ENCODE measurements around the gene MUC2. TPM values are rescaled to one million over a fixed set of nuclear protein-coding genes. Genes with fewer than 3 reads are reported as not detected.

MUC2 gene
- total and polyA plus RNA-seq, 2 of the 4 experiments (the other 2 are of a cell fraction) = not detected

DNA sequence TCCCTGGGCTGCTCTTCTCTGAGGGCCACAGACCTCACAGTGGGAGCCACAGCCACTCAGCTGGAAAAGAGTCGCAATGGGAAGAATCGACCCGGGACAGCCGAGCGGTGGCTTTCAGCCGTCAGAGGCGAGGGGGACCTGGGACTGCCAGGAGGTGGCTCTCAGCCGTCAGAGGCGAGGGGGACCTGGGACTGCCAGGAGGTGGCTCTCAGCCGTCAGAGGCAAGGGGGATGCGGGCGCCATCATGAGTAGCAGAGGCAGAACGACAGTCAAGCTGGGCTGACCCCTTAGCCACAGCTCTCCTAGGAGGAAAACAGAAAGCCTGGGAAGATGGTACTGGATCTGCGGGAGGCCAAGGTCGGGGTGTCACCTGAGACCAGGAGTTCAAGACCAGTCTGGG lies 14.9 kb upstream of the MUC2 start:
- no peaks in the 10 kb centered on the region for H3K79me1 ChIP-seq (ENCODE audit: low read depth in 1 of 2, low read length in 2 of 2)
- H2BK15ac ChIP-seq (ENCODE audit: low read depth, low read length) = no peak overlapping the region
- H3K14ac ChIP-seq (replicated peaks; ENCODE audit: low read depth, low read length) = no peak overlapping the region
- intact Hi-C loops (cut with micrococcal nuclease) = loop anchor here (10.0 kb wide), 1 partner anchor 215 kb away; the partner anchor contains the start of genes POLR2L and TSPAN4
- H3K27ac ChIP-seq (ENCODE audit: insufficient read depth, low read length) = no peak overlapping the region
- in situ Hi-C loops (cut with MboI; ENCODE audit: low sequenced_read_pairs) = no loop called here
- no peak overlapping the region for H3K23ac ChIP-seq (ENCODE audit: low read depth, low read length)
- H4K91ac ChIP-seq (ENCODE audit: insufficient read depth, low read depth, low read length) = no peak overlapping the region
- H4K5ac ChIP-seq (ENCODE audit: low read depth, low read length) = no peak overlapping the region
- no peak overlapping the region for H3K56ac ChIP-seq (ENCODE audit: extremely low read depth, insufficient read depth, low read length)
- H3K9ac ChIP-seq (ENCODE audit: low read depth, low read length) = no peak overlapping the region
- 60% methylated on average over 4 of the region's 15 CpGs; no CpG with 5 or more reads in 1 of the 2 experiments for WGBS, 2 experiments (ENCODE audit: extremely low coverage in 2 of 2, insufficient read length in 1 of 2)
- H2AK9ac ChIP-seq (replicated peaks; ENCODE audit: low read depth, low read length, poor library complexity) = no peak overlapping the region
- no peaks in the 10 kb centered on the region for H4K20me1 ChIP-seq (ENCODE audit: insufficient read depth, low read length)
- H4K8ac ChIP-seq (ENCODE audit: low read depth in 2 of 2, low read length in 2 of 2) = no peak overlapping the region
- DNase-seq (no peak), ATAC-seq (ENCODE audit: low read depth) (no peak)
- H2BK120ac ChIP-seq (ENCODE audit: low read depth, low read length) = no peak overlapping the region
- H3K18ac ChIP-seq (ENCODE audit: low read depth, low read length) = no peak overlapping the region
- H3K4me1 ChIP-seq (ENCODE audit: control insufficient read depth, insufficient read depth, low read length) = peaks cover 12% of the 10 kb centered on the region
- ChIA-PET CTCF (no interaction called here), POLR2A (ENCODE audit: unreplicated experiment) (no interaction called here)
- H2BK5ac ChIP-seq (ENCODE audit: low read depth, low read length, poor library complexity, severe bottlenecking) = no peak overlapping the region
- no peak overlapping the region for H3K4me3 ChIP-seq (ENCODE audit: insufficient read depth, low read depth, low read length)
- H3K4ac ChIP-seq (ENCODE audit: low read depth, low read length) = no peak overlapping the region
- TF ChIP-seq POLR2A (IDR thresholded peaks at IDR 0.05; ENCODE audit: low read depth, low read length) (no peak), RAD21 (IDR thresholded peaks at IDR 0.05; ENCODE audit: low read length) (no peak), USF2 (IDR thresholded peaks at IDR 0.05; ENCODE audit: low read depth, low read length) (no peak), NFE2L2 (IDR thresholded peaks at IDR 0.05; ENCODE audit: low read depth, low read length) (no peak), MAZ (IDR thresholded peaks at IDR 0.05; ENCODE audit: borderline replicate concordance, low read depth, low read length) (no peak), FOS (IDR thresholded peaks at IDR 0.05; ENCODE audit: low read depth, low read length) (no peak), RFX5 (IDR thresholded peaks at IDR 0.05; ENCODE audit: low read depth, low read length) (no peak), CHD1 (IDR thresholded peaks at IDR 0.05; ENCODE audit: low read depth, low read length) (no peak), MXI1 (IDR thresholded peaks at IDR 0.05; ENCODE audit: borderline replicate concordance, low read depth, low read length) (no peak), RCOR1 (IDR thresholded peaks at IDR 0.05; ENCODE audit: insufficient replicate concordance, low read length) (no peak), BHLHE40 (IDR thresholded peaks at IDR 0.05; ENCODE audit: low read depth, low read length) (no peak), MAFK (IDR thresholded peaks at IDR 0.05; ENCODE audit: low read depth, low read length) (no peak), CEBPB (IDR thresholded peaks at IDR 0.05; ENCODE audit: low read depth, low read length) (no peak), SMC3 (IDR thresholded peaks at IDR 0.05; ENCODE audit: low read depth, low read length) (no peak)
- TF ChIP-seq, protein P1, sequence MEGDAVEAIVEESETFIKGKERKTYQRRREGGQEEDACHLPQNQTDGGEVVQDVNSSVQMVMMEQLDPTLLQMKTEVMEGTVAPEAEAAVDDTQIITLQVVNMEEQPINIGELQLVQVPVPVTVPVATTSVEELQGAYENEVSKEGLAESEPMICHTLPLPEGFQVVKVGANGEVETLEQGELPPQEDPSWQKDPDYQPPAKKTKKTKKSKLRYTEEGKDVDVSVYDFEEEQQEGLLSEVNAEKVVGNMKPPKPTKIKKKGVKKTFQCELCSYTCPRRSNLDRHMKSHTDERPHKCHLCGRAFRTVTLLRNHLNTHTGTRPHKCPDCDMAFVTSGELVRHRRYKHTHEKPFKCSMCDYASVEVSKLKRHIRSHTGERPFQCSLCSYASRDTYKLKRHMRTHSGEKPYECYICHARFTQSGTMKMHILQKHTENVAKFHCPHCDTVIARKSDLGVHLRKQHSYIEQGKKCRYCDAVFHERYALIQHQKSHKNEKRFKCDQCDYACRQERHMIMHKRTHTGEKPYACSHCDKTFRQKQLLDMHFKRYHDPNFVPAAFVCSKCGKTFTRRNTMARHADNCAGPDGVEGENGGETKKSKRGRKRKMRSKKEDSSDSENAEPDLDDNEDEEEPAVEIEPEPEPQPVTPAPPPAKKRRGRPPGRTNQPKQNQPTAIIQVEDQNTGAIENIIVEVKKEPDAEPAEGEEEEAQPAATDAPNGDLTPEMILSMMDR (conservative IDR thresholded peaks at IDR 0.05; ENCODE audit: low read depth, low read length) = no peak
- TF ChIP-seq, protein P2, sequence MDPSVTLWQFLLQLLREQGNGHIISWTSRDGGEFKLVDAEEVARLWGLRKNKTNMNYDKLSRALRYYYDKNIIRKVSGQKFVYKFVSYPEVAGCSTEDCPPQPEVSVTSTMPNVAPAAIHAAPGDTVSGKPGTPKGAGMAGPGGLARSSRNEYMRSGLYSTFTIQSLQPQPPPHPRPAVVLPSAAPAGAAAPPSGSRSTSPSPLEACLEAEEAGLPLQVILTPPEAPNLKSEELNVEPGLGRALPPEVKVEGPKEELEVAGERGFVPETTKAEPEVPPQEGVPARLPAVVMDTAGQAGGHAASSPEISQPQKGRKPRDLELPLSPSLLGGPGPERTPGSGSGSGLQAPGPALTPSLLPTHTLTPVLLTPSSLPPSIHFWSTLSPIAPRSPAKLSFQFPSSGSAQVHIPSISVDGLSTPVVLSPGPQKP (IDR thresholded peaks at IDR 0.05; ENCODE audit: borderline replicate concordance, low read depth, low read length) = no peak
- no peak overlapping the region for H2BK20ac ChIP-seq (ENCODE audit: low read depth, low read length)
- no peaks in the 10 kb centered on the region for H3K36me3 ChIP-seq (ENCODE audit: control insufficient read depth, insufficient read depth, low read length)
- no peaks in the 10 kb centered on the region; the same call in 1 of the 2 replicates for H3K27me3 ChIP-seq (ENCODE audit: control insufficient read depth, insufficient read depth, low read length)
- H3K9me3 ChIP-seq (ENCODE audit: control insufficient read depth, insufficient read depth, low read length) = peaks cover 5% of the 10 kb centered on the region
- no peak overlapping the region for H2AK5ac ChIP-seq (ENCODE audit: low read depth, low read length)
- H3K9me1 ChIP-seq (ENCODE audit: insufficient read depth, low read length) = no peaks in the 10 kb centered on the region
- dilution Hi-C loops (cut with HindIII; ENCODE audit: low sequenced_read_pairs, unreplicated experiment) = no loop called here
- H3K4me2 ChIP-seq (ENCODE audit: low read depth, low read length) = no peak overlapping the region
- no TSS peak for BruUV-seq (replicated peaks)
- no peak overlapping the region for H2AFZ ChIP-seq (replicated peaks; ENCODE audit: low read length, poor library complexity)

Measured in IMR-90 (cell line).